SJSA1 (cell line): ENCODE measurements around the gene NEURL1. TPM values are rescaled to one million over a fixed set of nuclear protein-coding genes. Genes with fewer than 3 reads are reported as not detected.
"Not testable (repeated sequence)": the region's sequence is repeated elsewhere in the genome, so short reads cannot be mapped to it uniquely, and the experiment has no call there.

ENCODE experiments used
- DNase-seq, 2 experiments: peaks; one replicate each; pipeline ENCODE4 v3.0.0-alpha.2; 2015 to 2020; ENCODE audit warnings: low spot score in 2 of 2, low read depth in 1 of 2
- H3K27ac ChIP-seq: fragments of 250-450 bp; sonication (Bioruptor Pico); 2 replicates; pipeline ENCODE4 v1.5.1; 2020; ENCODE audit warnings: mild to moderate bottlenecking, moderate library complexity
- H3K27me3 ChIP-seq: fragments of 250-450 bp; sonication (Bioruptor Pico); replicated peaks from 2 replicates; pipeline ENCODE4 v1.5.1; 2020; ENCODE audit warnings: mild to moderate bottlenecking, moderate library complexity
- H3K36me3 ChIP-seq: fragments of 250-450 bp; sonication (Bioruptor Pico); 2 replicates; pipeline ENCODE4 v1.5.1; 2020; ENCODE audit warnings: mild to moderate bottlenecking
- H3K4me1 ChIP-seq: fragments of 250-450 bp; sonication (Bioruptor Pico); replicated peaks from 2 replicates; pipeline ENCODE4 v1.6.1; 2021; ENCODE audit warnings: mild to moderate bottlenecking
- H3K4me3 ChIP-seq: fragments of 250-450 bp; sonication (Bioruptor Pico); 2 replicates; pipeline ENCODE4 v1.5.1; 2020; ENCODE audit warnings: mild to moderate bottlenecking
- H3K9me3 ChIP-seq: fragments of 250-450 bp; sonication (Bioruptor Pico); replicated peaks from 2 replicates; pipeline ENCODE4 v1.5.1; 2020; ENCODE audit warnings: mild to moderate bottlenecking
- total RNA-seq: library from RNA; depleted of rRNA; stranded (reverse); fragments of >200 nt; shearing (Covaris generic); gene quantifications from 2 replicates; pipeline ENCODE4 v1.2.3, GENCODE V29; 2014

NEURL1 gene
- total RNA-seq, 1 experiment from 2014 or later, result not detected

DNA sequence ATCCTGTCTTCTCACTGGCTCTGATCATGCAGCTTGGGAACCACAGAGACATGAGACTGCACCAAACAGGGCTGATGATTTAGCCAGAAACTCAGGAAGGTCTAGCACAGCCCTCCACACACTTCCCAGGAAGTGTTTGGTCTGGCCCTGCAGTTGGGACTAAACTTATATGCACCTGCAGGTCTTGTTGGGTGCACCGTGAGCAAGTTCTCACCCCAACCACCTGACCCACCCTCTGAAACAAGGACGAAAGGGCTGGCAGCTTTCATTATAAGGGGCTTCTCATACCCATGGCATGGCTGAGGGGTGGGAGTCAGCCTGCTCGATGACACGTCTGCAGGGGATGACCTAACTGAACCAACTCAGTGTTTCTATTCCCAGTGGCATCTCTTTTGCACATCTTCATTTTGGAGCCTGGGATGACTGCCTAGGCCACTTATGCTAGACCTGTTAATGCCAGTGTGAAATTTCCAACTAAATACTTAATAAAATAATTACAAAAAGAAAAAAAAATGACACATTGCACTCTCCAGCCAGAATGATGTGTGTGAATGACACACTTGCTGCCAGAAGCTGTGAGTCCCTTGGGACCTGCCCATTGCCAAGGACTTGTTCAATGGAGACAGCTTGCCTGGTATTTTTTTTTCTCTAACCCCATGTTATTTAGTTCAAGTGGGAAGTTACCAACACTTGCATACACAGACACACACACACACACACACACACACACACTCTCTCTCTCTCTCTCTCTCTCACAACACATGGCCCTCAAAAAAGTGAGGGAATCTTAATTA is 102.6 kb downstream of the NEURL1 start:
- Histone ChIP-seq H3K27ac (no peak overlapping the region), H3K4me3 (no peak overlapping the region), H3K4me1 (peaks cover 5% of the 10 kb centered on the region), H3K27me3 (no peaks in the 10 kb centered on the region), H3K36me3 (peaks cover under 1% of the 10 kb centered on the region), H3K9me3 (no peaks in the 10 kb centered on the region)
- no peak for DNase-seq

DNA sequence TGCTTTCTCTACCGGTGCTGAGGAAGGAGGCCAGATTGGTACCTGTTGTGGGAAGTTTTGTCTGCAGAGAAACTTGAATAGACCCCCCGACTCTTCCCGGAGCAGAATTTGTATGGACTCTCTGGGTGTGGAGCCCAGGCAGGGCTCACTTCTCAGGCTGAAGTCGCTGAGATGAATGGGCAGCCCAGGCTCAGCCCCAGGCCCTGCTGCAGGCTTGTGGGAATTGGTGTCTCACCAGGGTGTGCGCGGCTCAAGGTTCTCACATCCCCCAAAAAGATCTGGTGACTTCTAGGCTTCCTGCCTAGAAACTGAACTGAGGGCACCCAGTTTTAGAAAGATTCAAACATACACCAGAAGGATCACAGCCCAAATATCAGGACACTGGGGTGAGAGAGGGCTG is 103.5 kb downstream of the NEURL1 start:
- Histone ChIP-seq H3K27me3 (no peaks in the 10 kb centered on the region), H3K4me3 (no peak overlapping the region), H3K4me1 (peaks cover 5% of the 10 kb centered on the region), H3K27ac (no peak overlapping the region), H3K36me3 (peaks cover 9% of the 10 kb centered on the region), H3K9me3 (no peaks in the 10 kb centered on the region)
- DNase-seq, result no peak

DNA sequence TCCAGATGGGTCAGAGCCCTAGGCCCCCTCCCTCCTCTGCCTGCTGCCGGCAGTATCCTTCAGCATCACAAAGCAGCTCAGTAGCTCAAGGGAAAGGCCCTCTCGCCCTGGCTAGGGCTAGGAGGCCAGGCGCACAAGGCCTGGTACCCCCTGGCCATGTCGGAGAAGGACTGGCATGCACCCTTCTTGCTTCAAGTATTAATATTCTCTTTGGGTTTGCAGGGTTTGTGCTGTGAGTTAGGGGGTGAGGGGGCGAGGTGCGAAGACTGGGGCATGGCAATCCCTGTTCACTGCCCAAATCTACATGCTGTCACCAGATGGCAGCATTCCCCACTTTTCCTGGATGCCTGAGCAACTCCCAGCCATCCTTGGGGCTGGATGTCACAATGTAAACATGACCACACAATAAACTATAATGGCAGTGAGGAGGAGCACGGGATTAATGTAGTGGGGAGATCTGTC is 105.2 kb downstream of the NEURL1 start:
- H3K27ac ChIP-seq, result no peak overlapping the region
- no peaks in the 10 kb centered on the region for H3K9me3 ChIP-seq
- no peak overlapping the region for H3K4me3 ChIP-seq
- peak; percentile 54 to 75 for DNase-seq
- H3K27me3 ChIP-seq, result no peaks in the 10 kb centered on the region
- H3K36me3 ChIP-seq, result peaks cover 24% of the 10 kb centered on the region
- peaks cover 5% of the 10 kb centered on the region for H3K4me1 ChIP-seq

DNA sequence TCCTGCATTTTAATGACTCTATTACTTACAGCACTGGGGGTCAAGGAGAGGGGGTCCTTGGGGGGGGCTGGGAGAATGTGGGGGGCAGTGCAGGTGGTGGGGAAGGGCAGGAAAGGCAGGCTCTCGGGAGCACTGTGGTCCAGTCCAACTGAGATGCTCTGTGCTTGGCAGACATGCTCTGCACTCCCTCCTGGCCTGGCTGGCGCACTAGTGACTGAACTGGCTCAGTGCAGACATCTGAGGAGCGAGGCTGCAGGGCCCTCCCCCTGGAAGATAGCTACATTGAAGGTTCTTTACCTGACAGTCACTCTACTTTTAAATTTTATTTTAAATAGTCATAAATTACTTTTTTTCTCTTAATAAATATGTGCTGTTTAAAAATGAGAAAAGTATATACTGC is 105.7 kb downstream of the NEURL1 start:
- H3K4me3 ChIP-seq, result no peak overlapping the region
- no peak for DNase-seq
- H3K27me3 ChIP-seq, result no peaks in the 10 kb centered on the region
- H3K27ac ChIP-seq, result no peak overlapping the region
- peaks cover 5% of the 10 kb centered on the region for H3K4me1 ChIP-seq
- H3K36me3 ChIP-seq, result peaks cover 29% of the 10 kb centered on the region
- H3K9me3 ChIP-seq, result no peaks in the 10 kb centered on the region

DNA sequence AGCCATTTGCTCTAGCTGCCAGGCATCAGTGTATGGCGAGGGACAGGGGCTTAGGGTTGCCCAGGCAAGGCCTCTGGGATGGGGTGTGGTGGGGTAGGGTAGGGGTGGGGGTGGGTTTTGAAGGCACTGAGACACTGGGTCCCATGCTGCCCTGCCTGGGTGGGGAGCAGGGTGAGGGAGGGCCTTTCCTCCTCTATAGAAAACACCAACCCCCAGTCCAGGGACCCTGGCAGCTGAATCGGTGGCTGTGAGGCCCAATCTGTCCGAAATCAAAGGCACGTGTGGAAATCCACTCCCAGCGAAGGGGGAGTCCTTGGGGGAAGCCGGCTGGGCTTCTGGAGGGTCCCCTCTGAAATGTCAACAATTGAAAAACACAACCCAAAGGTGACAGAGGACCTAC is 106.4 kb downstream of the NEURL1 start:
- Histone ChIP-seq H3K36me3 (peaks cover 33% of the 10 kb centered on the region), H3K27me3 (no peaks in the 10 kb centered on the region), H3K4me3 (no peak overlapping the region), H3K9me3 (no peaks in the 10 kb centered on the region), H3K4me1 (peaks cover 5% of the 10 kb centered on the region), H3K27ac (no peak overlapping the region)
- DNase-seq, result no peak

DNA sequence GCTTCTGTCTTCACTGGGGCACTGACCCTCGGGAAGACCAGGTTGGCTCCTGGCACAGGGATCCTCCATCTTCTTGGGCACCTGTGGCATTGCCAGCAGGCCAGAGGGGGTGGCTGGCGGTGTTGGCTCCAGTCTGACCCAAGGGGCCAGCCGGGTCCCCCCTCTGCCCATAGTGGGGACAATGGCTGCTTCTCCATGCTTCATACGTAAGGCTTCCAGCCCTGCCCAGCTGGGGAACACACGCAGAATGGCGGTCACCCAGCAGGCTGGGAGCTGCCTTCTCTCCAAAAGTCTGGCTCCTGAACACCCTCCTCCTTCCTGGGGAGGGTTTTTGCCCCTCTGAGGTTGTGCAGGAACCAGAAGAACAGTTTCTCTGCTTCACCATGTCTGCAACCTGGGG is 106.8 kb downstream of the NEURL1 start:
- H3K4me1 ChIP-seq, result peaks cover 5% of the 10 kb centered on the region
- DNase-seq, result no peak
- H3K27ac ChIP-seq, result no peak overlapping the region
- H3K4me3 ChIP-seq, result no peak overlapping the region
- H3K9me3 ChIP-seq, result no peaks in the 10 kb centered on the region
- no peaks in the 10 kb centered on the region for H3K27me3 ChIP-seq
- peaks cover 37% of the 10 kb centered on the region for H3K36me3 ChIP-seq

DNA sequence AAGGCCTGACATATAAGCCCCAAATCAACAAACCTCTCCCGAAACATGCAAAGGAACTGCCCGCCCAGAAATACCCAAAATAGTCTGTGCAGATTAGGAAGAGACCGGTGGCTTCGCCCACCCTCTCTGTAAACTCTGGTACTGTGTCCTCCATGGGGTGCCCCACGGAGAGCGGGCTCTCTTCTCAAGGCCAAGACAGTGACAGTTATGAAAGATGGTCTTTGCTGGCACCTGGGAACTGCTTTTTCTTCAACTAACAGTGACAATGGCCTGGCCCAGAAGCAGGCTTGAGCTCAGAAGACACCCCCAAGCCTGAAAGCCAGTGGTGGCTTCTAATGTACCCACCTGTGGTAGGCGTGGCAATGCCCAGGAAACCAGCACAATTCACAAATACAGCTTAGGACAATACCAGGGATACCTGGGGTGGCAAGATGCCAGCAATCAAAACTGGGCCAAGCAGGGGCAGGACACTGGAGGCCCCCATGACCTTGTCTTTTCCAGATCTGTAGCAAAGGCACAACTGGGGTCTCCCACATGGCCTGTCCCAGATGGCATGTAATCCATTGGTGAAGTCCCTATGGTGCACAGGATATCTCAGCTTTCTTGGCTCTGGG is 107.6 kb downstream of the NEURL1 start:
- no peak overlapping the region for H3K27ac ChIP-seq

DNA sequence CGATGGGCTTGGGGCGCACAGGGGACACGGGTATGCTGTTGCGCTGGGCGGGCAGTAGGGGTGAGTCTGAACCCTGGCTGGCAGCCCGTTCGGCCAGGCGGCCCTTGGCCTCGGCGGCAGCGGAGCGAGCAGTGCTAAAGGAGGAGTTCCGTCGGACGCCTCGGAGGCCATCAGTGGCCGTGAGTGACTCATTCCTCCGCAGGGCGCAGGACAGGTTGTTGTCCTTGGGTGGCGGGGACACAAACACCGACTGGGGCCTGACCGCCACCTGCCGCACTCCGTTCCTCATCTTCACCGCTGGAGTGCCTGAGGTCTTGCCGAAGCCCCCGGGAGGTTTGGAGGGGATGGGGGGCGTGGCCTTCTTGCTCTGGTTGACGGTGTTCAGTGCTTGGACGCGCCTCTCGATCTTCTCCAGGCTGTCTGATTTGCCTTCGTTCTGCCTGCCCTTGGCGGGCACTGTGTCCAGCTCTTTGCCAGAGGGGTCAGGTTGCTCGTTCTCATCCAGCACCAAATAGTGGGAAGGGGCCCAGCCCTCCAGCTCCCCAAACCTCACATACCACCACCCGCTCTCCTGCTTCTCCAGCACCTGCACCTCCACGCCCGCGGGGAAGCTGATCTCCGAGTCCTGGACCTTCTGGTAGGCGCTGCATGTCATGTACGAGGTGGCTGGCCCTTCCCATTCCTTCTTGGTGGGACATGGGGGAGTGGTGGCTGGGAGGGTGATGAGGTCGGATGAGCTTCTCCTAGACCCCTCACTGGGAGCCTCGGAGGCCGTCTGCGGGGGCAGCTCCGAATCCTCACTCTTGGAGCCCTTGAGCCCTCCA is 108.7 kb downstream of the NEURL1 start:
- H3K4me1 ChIP-seq, result peaks cover 5% of the 10 kb centered on the region
- H3K27ac ChIP-seq, result no peak overlapping the region
- no peaks in the 10 kb centered on the region for H3K27me3 ChIP-seq
- no peak for DNase-seq
- H3K9me3 ChIP-seq, result no peaks in the 10 kb centered on the region
- peaks cover 44% of the 10 kb centered on the region for H3K36me3 ChIP-seq
- no peak overlapping the region for H3K4me3 ChIP-seq

More for the DNA sequence above, 107.6 kb downstream of the NEURL1 start:
- Histone ChIP-seq H3K4me3 (no peak overlapping the region), H3K27me3 (no peaks in the 10 kb centered on the region), H3K4me1 (peaks cover 5% of the 10 kb centered on the region), H3K9me3 (no peaks in the 10 kb centered on the region), H3K36me3 (peaks cover 44% of the 10 kb centered on the region)
- DNase-seq, result no peak

DNA sequence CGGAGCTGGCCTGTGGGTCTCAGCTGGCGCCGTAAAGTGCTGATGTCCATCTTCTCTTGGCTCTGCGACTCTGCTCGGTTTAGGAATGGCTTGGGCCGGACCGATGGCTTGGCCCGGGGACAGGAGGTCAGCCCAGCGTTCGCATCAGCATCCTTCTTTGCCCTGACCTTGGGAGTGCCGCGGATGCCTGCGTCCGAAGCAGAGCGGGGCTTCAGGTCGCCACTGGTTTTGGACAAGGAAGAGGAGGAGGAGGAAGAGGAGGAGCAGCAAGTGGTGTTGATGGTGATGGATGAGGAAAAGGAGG is 109.3 kb downstream of the NEURL1 start:
- Histone ChIP-seq H3K4me1 (peaks cover 5% of the 10 kb centered on the region), H3K9me3 (no peaks in the 10 kb centered on the region), H3K27me3 (no peaks in the 10 kb centered on the region), H3K36me3 (peaks cover 44% of the 10 kb centered on the region), H3K4me3 (no peak overlapping the region), H3K27ac (no peak overlapping the region)
- no peak for DNase-seq

DNA sequence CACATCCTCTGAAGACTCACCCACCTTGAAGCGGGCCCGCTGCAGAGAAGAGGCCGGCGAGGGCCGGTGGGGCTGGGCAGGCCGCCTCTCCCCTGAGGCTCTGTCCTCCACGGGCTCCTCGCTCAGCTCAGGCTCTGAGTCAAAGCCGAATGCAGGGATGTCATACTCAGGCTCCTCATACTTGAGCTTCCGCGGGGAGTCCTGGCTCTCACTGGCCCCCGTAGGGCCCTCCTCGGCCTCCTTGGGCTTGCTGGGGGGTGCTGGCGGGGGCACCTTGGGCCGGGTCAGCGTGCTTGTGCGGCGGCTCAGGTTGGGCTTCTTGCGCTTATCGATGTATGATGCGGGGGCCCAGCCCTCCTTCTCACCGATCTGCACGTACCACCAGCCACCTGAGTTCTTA is 109.9 kb downstream of the NEURL1 start:
- DNase-seq, result no peak
- Histone ChIP-seq H3K27me3 (no peaks in the 10 kb centered on the region), H3K4me3 (no peak overlapping the region)

DNA sequence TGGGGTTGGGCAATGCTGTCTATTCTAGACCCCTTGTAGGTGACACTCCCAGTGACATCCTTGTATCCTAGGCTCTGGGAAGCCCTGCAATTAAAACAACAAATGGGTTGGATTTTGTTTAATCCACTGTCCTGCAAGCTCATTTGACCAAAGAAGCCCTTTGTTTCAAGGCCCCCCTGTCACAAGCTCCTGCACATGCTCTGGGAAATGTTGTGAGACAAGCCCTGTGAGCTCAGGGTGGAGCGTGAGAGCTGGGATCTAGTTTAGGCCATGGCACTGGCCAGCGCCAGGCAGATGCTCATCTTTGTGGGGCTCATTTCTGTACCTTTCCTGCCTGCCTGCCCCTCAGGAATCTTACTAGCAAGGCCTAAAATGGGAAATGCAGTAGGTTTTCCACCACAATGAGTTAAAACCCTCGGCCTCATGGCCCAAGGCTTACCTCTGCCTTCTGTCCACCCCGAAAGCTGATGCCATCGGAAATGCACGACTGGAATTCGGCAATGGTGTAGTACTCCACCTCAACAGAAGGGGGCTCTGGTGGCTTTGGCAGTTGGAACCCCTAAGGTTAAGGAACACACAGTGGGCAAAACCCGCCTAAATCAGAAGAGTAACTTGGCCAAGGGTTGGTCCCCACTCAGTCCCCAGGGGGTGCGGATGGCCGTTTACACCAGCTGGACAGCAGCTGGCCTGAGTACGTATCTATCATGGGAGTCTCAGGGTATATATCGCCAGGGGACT is 112.0 kb downstream of the NEURL1 start:
- DNase-seq, result peak; percentile 36 to 60
- H3K4me3 ChIP-seq, result no peak overlapping the region
- H3K27ac ChIP-seq, result no peak overlapping the region
- H3K9me3 ChIP-seq, result no peaks in the 10 kb centered on the region
- no peaks in the 10 kb centered on the region; the same call in 1 of the 2 replicates for H3K4me1 ChIP-seq
- peaks cover 48% of the 10 kb centered on the region for H3K36me3 ChIP-seq
- no peaks in the 10 kb centered on the region for H3K27me3 ChIP-seq

More for the DNA sequence above, 109.9 kb downstream of the NEURL1 start:
- Histone ChIP-seq H3K36me3 (peaks cover 44% of the 10 kb centered on the region), H3K27ac (no peak overlapping the region), H3K9me3 (no peaks in the 10 kb centered on the region), H3K4me1 (peaks cover 5% of the 10 kb centered on the region)

DNA sequence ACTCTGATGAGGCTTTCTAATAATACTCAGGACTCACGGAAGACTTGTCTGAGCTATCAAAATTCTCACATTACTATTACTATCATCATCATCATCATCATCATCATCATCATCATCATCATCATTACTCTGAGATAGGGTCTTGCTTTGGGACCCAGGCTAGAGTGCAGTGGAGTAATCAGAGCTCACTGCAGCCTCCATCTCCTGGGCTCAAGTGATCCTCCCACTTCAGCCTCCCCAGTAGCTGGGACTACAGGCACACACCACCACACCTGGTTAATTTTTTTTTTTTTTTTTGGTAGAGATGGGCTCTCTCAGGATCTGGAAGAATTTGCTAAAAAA is 112.6 kb downstream of the NEURL1 start:
- H3K36me3 ChIP-seq, result peaks cover 53% of the 10 kb centered on the region

DNA sequence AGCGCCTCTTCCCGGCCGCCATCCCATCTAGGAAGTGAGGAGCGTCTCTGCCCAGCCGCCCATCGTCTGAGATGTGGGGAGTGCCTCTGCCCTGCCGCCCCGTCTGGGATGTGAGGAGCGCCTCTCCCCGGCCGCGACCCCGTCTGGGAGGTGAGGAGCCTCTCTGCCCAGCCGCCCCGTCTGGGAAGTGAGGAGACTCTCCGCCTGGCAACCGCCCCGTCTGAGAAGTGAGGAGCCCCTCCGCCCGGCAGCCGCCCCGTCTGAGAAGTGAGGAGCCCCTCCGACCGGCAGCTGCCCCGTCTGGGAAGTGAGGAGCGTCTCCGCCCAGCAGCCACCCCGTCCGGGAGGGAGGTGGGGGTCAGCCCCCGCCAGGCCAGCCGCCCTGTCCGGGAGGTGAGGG is 113.5 kb downstream of the NEURL1 start:
- not testable (repeated sequence) for H3K4me3 ChIP-seq, DNase-seq, H3K27me3 ChIP-seq, H3K9me3 ChIP-seq, H3K27ac ChIP-seq, H3K4me1 ChIP-seq
- peaks cover 54% of the 10 kb centered on the region for H3K36me3 ChIP-seq

More for the DNA sequence above, 112.6 kb downstream of the NEURL1 start:
- H3K9me3 ChIP-seq, H3K4me3 ChIP-seq, H3K4me1 ChIP-seq, H3K27me3 ChIP-seq, H3K27ac ChIP-seq, DNase-seq: not testable (repeated sequence)
